HEK293T (cell line): ENCODE results near the gene ACADL.

Source experiments
- ARNT ChIP-seq: fragments of 450-650 bp; IDR thresholded peaks from 2 replicates; pipeline ENCODE4 v1.6.1; 2017; ENCODE audit warnings: mild to moderate bottlenecking
- BHLHE40 ChIP-seq: fragments of 450-650 bp; IDR thresholded peaks from 2 replicates; pipeline ENCODE4 v1.6.1; 2016; ENCODE audit warnings: mild to moderate bottlenecking, moderate library complexity, borderline replicate concordance
- CTBP1 ChIP-seq: fragments of 450-650 bp; IDR thresholded peaks from 2 replicates; pipeline ENCODE4 v1.6.1; 2016; ENCODE audit warnings: borderline replicate concordance
- ELF4 ChIP-seq: fragments of 450-650 bp; IDR thresholded peaks from 2 replicates; pipeline ENCODE4 v1.6.1; 2017; ENCODE audit warnings: antibody characterized with exemption
- FOXK2 ChIP-seq: fragments of 450-650 bp; IDR thresholded peaks from 2 replicates; pipeline ENCODE4 v1.6.1; 2016; ENCODE audit warnings: mild to moderate bottlenecking
- FOXM1 ChIP-seq: fragments of 450-650 bp; IDR thresholded peaks from 2 replicates; pipeline ENCODE4 v1.6.1; 2017; ENCODE audit warnings: mild to moderate bottlenecking, borderline replicate concordance
- HDGF ChIP-seq: fragments of 450-650 bp; IDR thresholded peaks from 2 replicates; pipeline ENCODE4 v1.6.1; 2017; ENCODE audit warnings: antibody characterized with exemption, borderline replicate concordance
- LEF1 ChIP-seq: fragments of 450-650 bp; IDR thresholded peaks from 2 replicates; pipeline ENCODE4 v1.6.1; 2017; ENCODE audit warnings: mild to moderate bottlenecking, borderline replicate concordance
- SP1 ChIP-seq: fragments of 450-650 bp; IDR thresholded peaks from 2 replicates; pipeline ENCODE4 v1.6.1; 2017
- SUZ12 ChIP-seq: fragments of 450-650 bp; IDR thresholded peaks from 2 replicates; pipeline ENCODE4 v1.6.1; 2016; ENCODE audit warnings: mild to moderate bottlenecking

GRCh38 chr2:210224941-210225672, at the start of gene ACADL:
- TF ChIP-seq ELF4 (no peak), SUZ12 (no peak), ARNT (no peak), BHLHE40 (no peak), FOXM1 (no peak), FOXK2 (no peak), SP1 (no peak), LEF1 (no peak), CTBP1 (no peak), HDGF (no peak)
